MM.1S (cell line): Measurements from ENCODE around the gene HPSE.

Experiments
- EZH2 ChIP-seq: fragments of 300-600 bp; sonication (generic); optimal IDR thresholded peaks from 2 replicates; pipeline ENCODE3; 2017; ENCODE audit warnings: low read depth, mild to moderate bottlenecking, antibody characterized with exemption, low read length, mixed read lengths
- EZH2phosphoT487 ChIP-seq: fragments of 300-600 bp; sonication (generic); IDR thresholded peaks from 2 replicates; pipeline ENCODE4 v1.6.1; 2018; ENCODE audit warnings: antibody characterized with exemption, low read length
- TF ChIP-seq, protein P1 (sequence below): fragments of 300-600 bp; sonication (generic); IDR thresholded peaks from 2 replicates; pipeline ENCODE4 v1.5.1; 2016; ENCODE audit warnings: antibody characterized with exemption, low read length, mixed read lengths

DNA sequence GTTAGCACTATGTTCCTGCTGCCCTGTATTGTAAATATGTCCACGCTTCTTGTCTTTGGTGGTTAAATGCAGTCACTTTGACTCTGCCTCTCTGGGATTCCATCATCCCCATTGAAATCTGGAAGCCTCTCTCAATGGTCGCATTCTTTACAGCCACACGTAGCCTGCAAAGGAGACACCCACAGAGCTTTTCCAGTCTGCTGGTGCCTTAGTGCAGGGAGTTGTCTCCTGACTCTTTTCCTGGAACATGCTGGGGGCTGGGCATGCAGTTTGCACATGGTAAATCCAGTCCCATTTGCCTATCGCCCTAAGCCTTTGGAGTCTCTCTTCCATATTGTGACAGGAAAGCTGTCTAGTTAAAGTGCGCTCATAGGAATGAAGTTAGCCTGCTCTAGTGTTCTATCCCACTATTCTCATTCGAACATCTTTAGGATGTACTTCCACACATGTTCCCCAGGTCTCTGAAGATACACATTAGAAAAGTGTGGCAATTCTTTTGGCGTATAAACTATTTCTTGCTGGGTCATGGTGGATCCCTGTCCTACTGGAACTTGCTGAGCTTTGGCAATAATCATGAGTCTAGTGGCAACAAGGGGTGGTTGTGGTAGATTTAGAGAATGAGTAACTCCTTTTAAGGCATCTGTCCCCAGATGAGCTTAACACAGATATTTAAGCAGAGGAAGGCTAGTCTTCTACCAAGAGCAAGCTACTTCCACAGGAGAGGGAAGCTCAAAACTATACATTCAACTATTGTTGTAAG is 83.8 kb downstream of the HPSE start:
- TF ChIP-seq, protein P1, sequence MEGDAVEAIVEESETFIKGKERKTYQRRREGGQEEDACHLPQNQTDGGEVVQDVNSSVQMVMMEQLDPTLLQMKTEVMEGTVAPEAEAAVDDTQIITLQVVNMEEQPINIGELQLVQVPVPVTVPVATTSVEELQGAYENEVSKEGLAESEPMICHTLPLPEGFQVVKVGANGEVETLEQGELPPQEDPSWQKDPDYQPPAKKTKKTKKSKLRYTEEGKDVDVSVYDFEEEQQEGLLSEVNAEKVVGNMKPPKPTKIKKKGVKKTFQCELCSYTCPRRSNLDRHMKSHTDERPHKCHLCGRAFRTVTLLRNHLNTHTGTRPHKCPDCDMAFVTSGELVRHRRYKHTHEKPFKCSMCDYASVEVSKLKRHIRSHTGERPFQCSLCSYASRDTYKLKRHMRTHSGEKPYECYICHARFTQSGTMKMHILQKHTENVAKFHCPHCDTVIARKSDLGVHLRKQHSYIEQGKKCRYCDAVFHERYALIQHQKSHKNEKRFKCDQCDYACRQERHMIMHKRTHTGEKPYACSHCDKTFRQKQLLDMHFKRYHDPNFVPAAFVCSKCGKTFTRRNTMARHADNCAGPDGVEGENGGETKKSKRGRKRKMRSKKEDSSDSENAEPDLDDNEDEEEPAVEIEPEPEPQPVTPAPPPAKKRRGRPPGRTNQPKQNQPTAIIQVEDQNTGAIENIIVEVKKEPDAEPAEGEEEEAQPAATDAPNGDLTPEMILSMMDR, result no peak
- no peak for TF ChIP-seq EZH2
- TF ChIP-seq EZH2phosphoT487, result no peak
